Fibroblast of villous mesenchyme (primary cell): Measurements from ENCODE around the gene SERPINA12. TPM values are rescaled to one million over a fixed set of nuclear protein-coding genes. Genes with fewer than 3 reads are reported as not detected.

Experiments used
- DNase-seq: peaks from one replicate; pipeline ENCODE4 v3.0.0-alpha.2; 2010; ENCODE audit warnings: low read depth
- H3K4me3 ChIP-seq: 2 replicates; pipeline ENCODE4 v1.5.1; 2011; ENCODE audit warnings: low read depth, mild to moderate bottlenecking, low read length
- CTCF ChIP-seq: IDR thresholded peaks from 2 replicates; pipeline ENCODE4 v1.5.1; 2012; ENCODE audit warnings: low read depth, mild to moderate bottlenecking, low read length; ENCODE audit not compliant: insufficient read depth
- total RNA-seq: library from RNA; depleted of rRNA; stranded (reverse); fragments of >200 nt; gene quantifications from 2 replicates; pipeline ENCODE4 v1.2.3, GENCODE V29; 2012

The SERPINA12 gene
- total RNA-seq, 1 donor = not detected

GRCh38 chr14:94473666-94474410 lies 35.4 kb downstream of the SERPINA12 start:
- TF ChIP-seq CTCF = no peak
- H3K4me3 ChIP-seq = no peak overlapping the region
- no peak for DNase-seq

GRCh38 chr14:94472842-94473241 lies 36.4 kb downstream of the SERPINA12 start:
- no peak overlapping the region for H3K4me3 ChIP-seq
- no peak for DNase-seq
- TF ChIP-seq CTCF = no peak

- TF ChIP-seq CTCF = no peak
- DNase-seq = no peak
- H3K4me3 ChIP-seq = no peak overlapping the region
Observed at GRCh38 chr14:94471045-94471444, 38.2 kb downstream of the SERPINA12 start.

- no peak for TF ChIP-seq CTCF
- H3K4me3 ChIP-seq = no peak overlapping the region
- DNase-seq = no peak
Observed at GRCh38 chr14:94470311-94470710, 39.0 kb downstream of the SERPINA12 start.

- no peak overlapping the region for H3K4me3 ChIP-seq
- TF ChIP-seq CTCF = no peak
Observed at GRCh38 chr14:94469261-94469660, 40.0 kb downstream of the SERPINA12 start.

GRCh38 chr14:94467728-94468520 lies 41.3 kb downstream of the SERPINA12 start:
- H3K4me3 ChIP-seq = no peak overlapping the region
- no peak for TF ChIP-seq CTCF
- no peak for DNase-seq

More at GRCh38 chr14:94469261-94469660, 40.0 kb downstream of the SERPINA12 start:
- no peak for DNase-seq
